ENCODE results near the gene CCDC178. TPM values are rescaled to one million over a fixed set of nuclear protein-coding genes. Genes with fewer than 3 reads are reported as not detected.

Gene CCDC178
- total RNA-seq, 1 donor from 2014 or later = not detected

- no peaks in the 10 kb centered on the region for H3K36me3 Mint-ChIP-seq (ENCODE audit: unreplicated experiment)
- DNase-seq (ENCODE audit: extremely low spot score, unreplicated experiment) = no peak
- H3K27ac Mint-ChIP-seq (ENCODE audit: unreplicated experiment) = no peak overlapping the region
- TF ChIP-seq, protein P1, sequence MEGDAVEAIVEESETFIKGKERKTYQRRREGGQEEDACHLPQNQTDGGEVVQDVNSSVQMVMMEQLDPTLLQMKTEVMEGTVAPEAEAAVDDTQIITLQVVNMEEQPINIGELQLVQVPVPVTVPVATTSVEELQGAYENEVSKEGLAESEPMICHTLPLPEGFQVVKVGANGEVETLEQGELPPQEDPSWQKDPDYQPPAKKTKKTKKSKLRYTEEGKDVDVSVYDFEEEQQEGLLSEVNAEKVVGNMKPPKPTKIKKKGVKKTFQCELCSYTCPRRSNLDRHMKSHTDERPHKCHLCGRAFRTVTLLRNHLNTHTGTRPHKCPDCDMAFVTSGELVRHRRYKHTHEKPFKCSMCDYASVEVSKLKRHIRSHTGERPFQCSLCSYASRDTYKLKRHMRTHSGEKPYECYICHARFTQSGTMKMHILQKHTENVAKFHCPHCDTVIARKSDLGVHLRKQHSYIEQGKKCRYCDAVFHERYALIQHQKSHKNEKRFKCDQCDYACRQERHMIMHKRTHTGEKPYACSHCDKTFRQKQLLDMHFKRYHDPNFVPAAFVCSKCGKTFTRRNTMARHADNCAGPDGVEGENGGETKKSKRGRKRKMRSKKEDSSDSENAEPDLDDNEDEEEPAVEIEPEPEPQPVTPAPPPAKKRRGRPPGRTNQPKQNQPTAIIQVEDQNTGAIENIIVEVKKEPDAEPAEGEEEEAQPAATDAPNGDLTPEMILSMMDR (IDR thresholded peaks at IDR 0.05) = no peak
- H3K4me3 Mint-ChIP-seq (ENCODE audit: unreplicated experiment) = no peak overlapping the region
- H3K4me1 Mint-ChIP-seq (ENCODE audit: unreplicated experiment) = no peaks in the 10 kb centered on the region
- H3K9me3 Mint-ChIP-seq (ENCODE audit: unreplicated experiment) = no peaks in the 10 kb centered on the region
- H3K27me3 Mint-ChIP-seq (ENCODE audit: unreplicated experiment) = peaks cover 10% of the 10 kb centered on the region
Measured at GRCh38 chr18:33264566-33264965, 176.0 kb downstream of the CCDC178 start.

DNA sequence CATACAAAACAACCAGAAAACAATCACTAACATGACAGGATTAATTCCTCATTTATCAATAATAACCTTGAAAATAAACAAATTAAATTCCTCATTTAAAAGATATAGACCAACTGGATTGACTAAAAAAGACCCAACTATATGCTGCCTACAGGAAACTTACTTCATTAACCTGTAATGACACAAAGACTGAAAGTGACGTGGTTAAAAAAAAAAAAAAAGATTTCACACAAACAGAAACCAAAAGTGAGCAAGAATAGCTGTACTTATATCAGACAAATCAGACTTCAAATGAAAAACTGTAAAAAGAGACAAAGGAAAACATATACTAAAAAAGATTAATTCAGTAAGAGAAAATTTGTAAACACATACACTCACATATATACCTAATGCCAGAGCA is 201.2 kb downstream of the CCDC178 start:
- no peaks in the 10 kb centered on the region for H3K4me1 Mint-ChIP-seq (ENCODE audit: unreplicated experiment)
- no peak for DNase-seq (ENCODE audit: extremely low spot score, unreplicated experiment)
- no peaks in the 10 kb centered on the region for H3K36me3 Mint-ChIP-seq (ENCODE audit: unreplicated experiment)
- peaks cover 7% of the 10 kb centered on the region for H3K9me3 Mint-ChIP-seq (ENCODE audit: unreplicated experiment)
- H3K4me3 Mint-ChIP-seq (ENCODE audit: unreplicated experiment) = no peak overlapping the region
- TF ChIP-seq, protein P1 (IDR thresholded peaks at IDR 0.05) = no peak
- no peak overlapping the region for H3K27ac Mint-ChIP-seq (ENCODE audit: unreplicated experiment)
- peaks cover 8% of the 10 kb centered on the region for H3K27me3 Mint-ChIP-seq (ENCODE audit: unreplicated experiment)

DNA sequence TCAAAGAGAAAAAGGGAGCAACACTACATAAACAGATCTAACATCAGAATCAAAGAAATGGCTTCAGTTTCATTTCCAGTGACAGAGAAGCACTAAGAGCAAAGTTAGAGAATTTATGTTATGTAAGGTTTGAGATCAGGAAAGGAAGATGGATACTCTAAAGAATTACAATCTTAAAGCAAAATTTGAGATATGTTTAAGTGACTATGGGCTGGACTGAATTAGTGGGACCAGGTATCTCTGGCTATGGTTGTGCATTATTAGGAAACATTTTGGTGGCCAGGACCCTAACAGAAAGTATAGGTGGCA is 208.2 kb downstream of the CCDC178 start:
- TF ChIP-seq, protein P1 (IDR thresholded peaks at IDR 0.05) = peak; percentile 13
- Mint-ChIP-seq H3K27ac (ENCODE audit: unreplicated experiment) (peak overlapping the region; percentile 11), H3K4me1 (ENCODE audit: unreplicated experiment) (peaks cover 5% of the 10 kb centered on the region), H3K9me3 (ENCODE audit: unreplicated experiment) (no peaks in the 10 kb centered on the region), H3K4me3 (ENCODE audit: unreplicated experiment) (no peak overlapping the region), H3K36me3 (ENCODE audit: unreplicated experiment) (no peaks in the 10 kb centered on the region), H3K27me3 (ENCODE audit: unreplicated experiment) (no peaks in the 10 kb centered on the region)
- DNase-seq (ENCODE audit: extremely low spot score, unreplicated experiment) = no peak

- DNase-seq (ENCODE audit: extremely low spot score, unreplicated experiment) = peak; percentile 86
- Mint-ChIP-seq H3K27ac (ENCODE audit: unreplicated experiment) (peak overlapping the region; percentile 11), H3K36me3 (ENCODE audit: unreplicated experiment) (no peaks in the 10 kb centered on the region)
Measured at GRCh38 chr18:33231474-33232317, 208.8 kb downstream of the CCDC178 start.

DNA sequence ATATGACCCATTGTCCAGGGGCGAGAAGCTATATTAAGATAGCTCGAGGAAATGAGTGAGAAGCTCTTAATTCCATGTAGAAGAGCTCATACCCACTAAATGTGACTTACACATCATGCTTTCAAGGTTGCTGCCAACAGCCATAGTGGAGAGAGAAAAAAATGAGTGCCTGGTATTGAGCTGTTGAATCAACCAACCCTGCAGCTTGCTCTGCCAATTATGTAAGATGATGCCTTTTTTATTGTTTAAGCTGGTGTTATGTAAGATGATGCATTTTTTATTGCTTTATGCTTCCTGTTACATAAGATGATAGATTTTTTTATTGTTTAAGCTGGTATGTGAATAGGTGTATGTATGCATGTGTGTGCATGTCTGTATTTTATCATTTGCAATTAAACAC is 228.2 kb downstream of the CCDC178 start:
- no peak for DNase-seq (ENCODE audit: extremely low spot score, unreplicated experiment)
- Mint-ChIP-seq H3K27ac (ENCODE audit: unreplicated experiment) (no peak overlapping the region), H3K27me3 (ENCODE audit: unreplicated experiment) (peaks cover 32% of the 10 kb centered on the region), H3K36me3 (ENCODE audit: unreplicated experiment) (no peaks in the 10 kb centered on the region), H3K4me1 (ENCODE audit: unreplicated experiment) (no peaks in the 10 kb centered on the region), H3K9me3 (ENCODE audit: unreplicated experiment) (no peaks in the 10 kb centered on the region), H3K4me3 (ENCODE audit: unreplicated experiment) (no peak overlapping the region)
- TF ChIP-seq, protein P1 (IDR thresholded peaks at IDR 0.05) = no peak

More at GRCh38 chr18:33231474-33232317, 208.8 kb downstream of the CCDC178 start:
- TF ChIP-seq, protein P1 (IDR thresholded peaks at IDR 0.05) = peak; percentile 97
- H3K4me3 Mint-ChIP-seq (ENCODE audit: unreplicated experiment) = no peak overlapping the region
- peaks cover 5% of the 10 kb centered on the region for H3K4me1 Mint-ChIP-seq (ENCODE audit: unreplicated experiment)
- H3K9me3 Mint-ChIP-seq (ENCODE audit: unreplicated experiment) = no peaks in the 10 kb centered on the region
- H3K27me3 Mint-ChIP-seq (ENCODE audit: unreplicated experiment) = no peaks in the 10 kb centered on the region
